C4-2B (cell line): Measurements from ENCODE around the gene CARD10.

Experiments
- ZFX ChIP-seq: fragments of 450-650 bp; IDR thresholded peaks from 2 replicates; pipeline ENCODE4 v1.6.1; 2017
- TF ChIP-seq, protein P1 (sequence below): fragments of 450-650 bp; conservative IDR thresholded peaks from 2 replicates; pipeline ENCODE4 v1.5.1; 2017; ENCODE audit warnings: mild to moderate bottlenecking

DNA sequence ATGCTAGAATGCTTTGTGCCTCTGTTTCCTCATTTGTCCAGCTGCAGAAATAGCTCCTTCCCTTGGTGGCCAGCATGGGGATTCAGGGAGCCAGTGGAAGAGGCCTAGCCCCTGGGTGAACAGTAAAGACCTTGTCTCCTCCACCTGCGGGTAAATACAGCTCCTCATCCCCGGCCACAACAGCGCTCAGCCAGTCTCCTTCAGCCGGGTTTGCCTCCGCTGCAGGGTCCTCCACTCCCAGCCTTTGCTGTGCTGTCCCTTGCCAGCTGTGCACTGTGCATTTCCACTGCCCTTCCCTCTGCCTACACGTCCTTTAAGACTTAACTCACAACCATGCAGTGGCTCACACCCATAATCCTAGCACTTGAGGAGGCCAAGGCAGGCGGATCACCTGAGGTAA, 39.6 kb upstream of the CARD10 start:
- TF ChIP-seq, protein P1, sequence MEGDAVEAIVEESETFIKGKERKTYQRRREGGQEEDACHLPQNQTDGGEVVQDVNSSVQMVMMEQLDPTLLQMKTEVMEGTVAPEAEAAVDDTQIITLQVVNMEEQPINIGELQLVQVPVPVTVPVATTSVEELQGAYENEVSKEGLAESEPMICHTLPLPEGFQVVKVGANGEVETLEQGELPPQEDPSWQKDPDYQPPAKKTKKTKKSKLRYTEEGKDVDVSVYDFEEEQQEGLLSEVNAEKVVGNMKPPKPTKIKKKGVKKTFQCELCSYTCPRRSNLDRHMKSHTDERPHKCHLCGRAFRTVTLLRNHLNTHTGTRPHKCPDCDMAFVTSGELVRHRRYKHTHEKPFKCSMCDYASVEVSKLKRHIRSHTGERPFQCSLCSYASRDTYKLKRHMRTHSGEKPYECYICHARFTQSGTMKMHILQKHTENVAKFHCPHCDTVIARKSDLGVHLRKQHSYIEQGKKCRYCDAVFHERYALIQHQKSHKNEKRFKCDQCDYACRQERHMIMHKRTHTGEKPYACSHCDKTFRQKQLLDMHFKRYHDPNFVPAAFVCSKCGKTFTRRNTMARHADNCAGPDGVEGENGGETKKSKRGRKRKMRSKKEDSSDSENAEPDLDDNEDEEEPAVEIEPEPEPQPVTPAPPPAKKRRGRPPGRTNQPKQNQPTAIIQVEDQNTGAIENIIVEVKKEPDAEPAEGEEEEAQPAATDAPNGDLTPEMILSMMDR: no peak
- TF ChIP-seq ZFX: no peak
